Brain microvascular endothelial cell (primary cell): ENCODE measurements around the gene KRTCAP3.

Experiments used
- DNase-seq: peaks from one replicate; pipeline ENCODE4 v3.0.0-alpha.2; 2020
- H3K27ac ChIP-seq: fragments of 250-450 bp; sonication (Bioruptor Pico); 2 replicates; pipeline ENCODE4 v1.5.1; 2020; ENCODE audit warnings: mild to moderate bottlenecking, moderate library complexity
- H3K27me3 ChIP-seq: fragments of 250-450 bp; sonication (Bioruptor Pico); replicated peaks from 2 replicates; pipeline ENCODE4 v1.5.1; 2020; ENCODE audit warnings: mild to moderate bottlenecking
- H3K36me3 ChIP-seq: fragments of 250-450 bp; sonication (Bioruptor Pico); replicated peaks from 2 replicates; pipeline ENCODE4 v1.5.1; 2020; ENCODE audit warnings: mild to moderate bottlenecking
- H3K4me3 ChIP-seq: 2 replicates; pipeline ENCODE4 v1.5.1; 2011; ENCODE audit warnings: low read depth, mild to moderate bottlenecking, control low read depth, low read length, moderate library complexity
- in situ Hi-C: cut with HindIII; loops from 2 replicates; pipeline ENCODE4 v1.10.0; 2017; ENCODE audit warnings: low sequenced_read_pairs, low pct_ligation_motif_present
- TF ChIP-seq, protein P1 (sequence below): IDR thresholded peaks from 2 replicates; pipeline ENCODE4 v1.5.1; 2011; ENCODE audit warnings: low read depth, mild to moderate bottlenecking, moderate library complexity, low read length, control low read depth, inconsistent platforms; ENCODE audit errors: missing control alignments

Gene KRTCAP3, protein sequence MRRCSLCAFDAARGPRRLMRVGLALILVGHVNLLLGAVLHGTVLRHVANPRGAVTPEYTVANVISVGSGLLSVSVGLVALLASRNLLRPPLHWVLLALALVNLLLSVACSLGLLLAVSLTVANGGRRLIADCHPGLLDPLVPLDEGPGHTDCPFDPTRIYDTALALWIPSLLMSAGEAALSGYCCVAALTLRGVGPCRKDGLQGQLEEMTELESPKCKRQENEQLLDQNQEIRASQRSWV

GRCh38 chr2:27441958-27442919, at the start of gene KRTCAP3:
TSS of gene KRTCAP3 (plus strand) at chr2:27442381. CDS start at chr2:27442413, 32 bp downstream.
- Histone ChIP-seq H3K36me3 (peaks cover 50% of the 10 kb centered on the region), H3K4me3 (no peak within 1 kb of the TSS), H3K27me3 (no peaks in the 10 kb centered on the region), H3K27ac (no peak within 1 kb of the TSS)
- no peak for DNase-seq
- in situ Hi-C loops: no loop called here
- TF ChIP-seq, protein P1, sequence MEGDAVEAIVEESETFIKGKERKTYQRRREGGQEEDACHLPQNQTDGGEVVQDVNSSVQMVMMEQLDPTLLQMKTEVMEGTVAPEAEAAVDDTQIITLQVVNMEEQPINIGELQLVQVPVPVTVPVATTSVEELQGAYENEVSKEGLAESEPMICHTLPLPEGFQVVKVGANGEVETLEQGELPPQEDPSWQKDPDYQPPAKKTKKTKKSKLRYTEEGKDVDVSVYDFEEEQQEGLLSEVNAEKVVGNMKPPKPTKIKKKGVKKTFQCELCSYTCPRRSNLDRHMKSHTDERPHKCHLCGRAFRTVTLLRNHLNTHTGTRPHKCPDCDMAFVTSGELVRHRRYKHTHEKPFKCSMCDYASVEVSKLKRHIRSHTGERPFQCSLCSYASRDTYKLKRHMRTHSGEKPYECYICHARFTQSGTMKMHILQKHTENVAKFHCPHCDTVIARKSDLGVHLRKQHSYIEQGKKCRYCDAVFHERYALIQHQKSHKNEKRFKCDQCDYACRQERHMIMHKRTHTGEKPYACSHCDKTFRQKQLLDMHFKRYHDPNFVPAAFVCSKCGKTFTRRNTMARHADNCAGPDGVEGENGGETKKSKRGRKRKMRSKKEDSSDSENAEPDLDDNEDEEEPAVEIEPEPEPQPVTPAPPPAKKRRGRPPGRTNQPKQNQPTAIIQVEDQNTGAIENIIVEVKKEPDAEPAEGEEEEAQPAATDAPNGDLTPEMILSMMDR: peak; percentile 13

- TF ChIP-seq, protein P1: no peak
- DNase-seq: no peak
- Histone ChIP-seq H3K27ac (no peak overlapping the region), H3K27me3 (no peaks in the 10 kb centered on the region), H3K4me3 (no peak overlapping the region), H3K36me3 (peaks cover 2% of the 10 kb centered on the region)
- in situ Hi-C loops: no loop called here
These were observed 49.0 kb upstream of the KRTCAP3 start for GRCh38 chr2:27393225-27393624.

DNA sequence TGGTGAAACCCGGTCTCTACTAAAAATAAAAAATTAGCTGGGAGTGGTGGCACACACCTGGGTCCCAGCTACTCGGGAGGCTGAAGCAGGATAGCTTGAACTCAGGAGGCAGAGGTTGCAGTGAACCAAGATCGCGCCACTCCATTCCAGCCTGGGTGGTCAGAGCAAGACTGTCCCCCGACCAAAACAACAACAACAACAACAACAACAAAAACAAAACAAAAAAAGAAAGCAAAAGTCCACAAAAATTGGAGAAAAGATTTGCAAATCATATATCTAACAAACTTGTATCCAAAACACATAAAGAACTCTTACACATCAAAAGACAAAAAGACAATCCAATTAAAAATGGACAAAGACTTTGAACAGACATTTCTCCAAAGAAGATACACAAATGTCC, 43.2 kb upstream of the KRTCAP3 start:
- H3K4me3 ChIP-seq: no peak overlapping the region
- TF ChIP-seq, protein P1: no peak
- H3K36me3 ChIP-seq: no peaks in the 10 kb centered on the region
- H3K27ac ChIP-seq: no peak overlapping the region
- in situ Hi-C loops: no loop called here
- no peaks in the 10 kb centered on the region for H3K27me3 ChIP-seq
- DNase-seq: no peak

DNA sequence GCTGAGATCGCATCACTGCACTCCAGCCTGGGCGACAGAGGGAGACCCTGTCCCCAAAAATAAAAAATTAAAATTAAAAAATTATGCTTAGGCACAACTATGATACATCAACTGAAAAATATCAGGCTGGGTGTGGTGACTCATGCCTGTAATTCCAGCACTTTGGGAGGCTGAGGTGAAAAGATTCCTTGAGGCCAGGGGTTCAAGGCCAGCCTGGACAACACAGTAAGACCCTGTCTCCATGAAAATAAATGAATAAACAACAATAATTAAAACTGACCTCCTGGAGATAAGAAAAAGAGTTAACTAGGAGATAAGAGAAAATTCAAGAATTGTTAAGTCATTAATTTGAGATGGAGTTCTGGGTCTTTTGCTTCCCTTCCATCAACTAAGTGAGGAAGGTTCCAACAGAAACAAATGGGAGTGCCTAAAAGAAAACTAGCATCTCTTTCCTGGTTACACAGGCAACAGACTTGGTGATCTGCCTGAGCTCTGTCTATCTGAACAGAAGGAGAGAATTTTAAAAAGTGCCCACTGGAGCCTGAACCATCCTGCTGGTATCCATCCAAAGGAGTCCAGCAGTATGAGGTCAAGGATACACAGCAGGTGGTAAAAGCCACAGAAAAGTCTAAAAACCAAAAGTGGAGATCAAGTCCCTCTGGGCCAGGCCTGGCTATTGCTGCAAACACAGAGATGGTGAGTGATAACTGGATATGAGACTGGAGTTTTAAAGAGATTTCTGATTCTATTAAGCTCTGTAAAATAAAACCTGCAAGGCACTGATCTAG, 41.6 kb upstream of the KRTCAP3 start:
- H3K27ac ChIP-seq: no peak overlapping the region
- no peak for DNase-seq
- in situ Hi-C loops: no loop called here
- H3K4me3 ChIP-seq: no peak overlapping the region
- H3K36me3 ChIP-seq: peaks cover 5% of the 10 kb centered on the region
- H3K27me3 ChIP-seq: no peaks in the 10 kb centered on the region
- TF ChIP-seq, protein P1: no peak

DNA sequence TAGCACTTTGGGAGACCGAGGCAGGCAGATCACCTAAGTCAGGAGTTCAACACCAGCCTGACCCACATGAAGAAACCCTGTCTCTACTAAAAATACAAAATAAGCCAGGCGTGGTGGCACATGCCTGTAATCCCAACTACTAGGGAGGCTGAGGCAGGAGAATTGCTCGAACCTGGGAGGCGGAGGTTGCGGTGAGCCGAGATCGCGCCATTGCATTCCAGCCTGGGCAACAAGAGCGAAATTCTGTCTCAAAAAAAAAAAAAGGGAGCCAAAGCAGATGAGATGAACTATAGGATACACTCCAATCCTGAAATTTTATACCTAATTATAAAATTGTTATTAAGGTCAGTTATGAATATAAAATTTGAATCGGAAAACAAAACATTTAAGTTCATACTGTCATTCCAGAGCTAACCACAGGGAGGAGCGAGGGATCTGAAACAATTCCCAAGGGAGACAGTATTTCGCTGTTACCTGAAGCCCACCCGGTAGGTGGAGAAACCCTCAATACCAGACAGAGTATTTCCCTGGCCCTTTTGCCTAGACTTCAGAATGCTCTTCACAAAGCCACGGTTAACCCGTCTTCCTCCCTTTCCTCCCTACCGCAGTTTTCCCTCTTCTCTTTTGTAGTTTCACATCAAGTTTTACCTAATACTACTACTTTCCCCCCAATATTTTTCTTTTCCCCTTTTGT, 34.2 kb upstream of the KRTCAP3 start:
- H3K36me3 ChIP-seq: peaks cover 5% of the 10 kb centered on the region
- TF ChIP-seq, protein P1: peak; percentile 70
- no peaks in the 10 kb centered on the region for H3K27me3 ChIP-seq
- peak overlapping the region; percentile 87 for H3K4me3 ChIP-seq
- H3K27ac ChIP-seq: no peak overlapping the region
- in situ Hi-C loops: no loop called here
- no peak for DNase-seq
